ENCODE results near the gene SMPD1.
A peak's percentile ranks its signal among the peaks of the same experiment; 100 is the strongest.

The SMPD1 gene

DNA sequence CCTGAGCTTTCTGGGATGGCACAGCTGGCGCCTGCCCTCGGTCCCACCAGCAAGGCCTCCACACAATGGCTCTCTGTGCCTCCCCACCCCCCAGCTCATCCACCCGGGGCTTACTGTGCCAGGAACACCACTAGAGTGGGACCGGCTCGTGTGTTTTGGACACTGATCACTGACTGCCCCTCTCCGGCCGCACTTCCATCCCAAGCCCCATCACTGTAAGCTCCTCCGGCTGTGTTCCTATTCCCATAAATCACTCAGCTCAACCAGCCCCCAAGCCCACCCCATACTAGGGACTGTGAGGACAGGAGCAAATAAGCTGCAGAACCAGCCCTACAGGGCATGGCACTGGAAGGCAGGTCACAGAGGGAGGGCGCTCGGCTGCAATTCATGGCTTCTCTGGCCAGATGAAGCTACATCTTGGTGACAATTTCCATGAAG lies 21.3 kb downstream of the SMPD1 start:
- H3K4me3 ChIP-seq (ENCODE audit: low read depth, low read length) = no peak overlapping the region
- TF ChIP-seq, protein P1, sequence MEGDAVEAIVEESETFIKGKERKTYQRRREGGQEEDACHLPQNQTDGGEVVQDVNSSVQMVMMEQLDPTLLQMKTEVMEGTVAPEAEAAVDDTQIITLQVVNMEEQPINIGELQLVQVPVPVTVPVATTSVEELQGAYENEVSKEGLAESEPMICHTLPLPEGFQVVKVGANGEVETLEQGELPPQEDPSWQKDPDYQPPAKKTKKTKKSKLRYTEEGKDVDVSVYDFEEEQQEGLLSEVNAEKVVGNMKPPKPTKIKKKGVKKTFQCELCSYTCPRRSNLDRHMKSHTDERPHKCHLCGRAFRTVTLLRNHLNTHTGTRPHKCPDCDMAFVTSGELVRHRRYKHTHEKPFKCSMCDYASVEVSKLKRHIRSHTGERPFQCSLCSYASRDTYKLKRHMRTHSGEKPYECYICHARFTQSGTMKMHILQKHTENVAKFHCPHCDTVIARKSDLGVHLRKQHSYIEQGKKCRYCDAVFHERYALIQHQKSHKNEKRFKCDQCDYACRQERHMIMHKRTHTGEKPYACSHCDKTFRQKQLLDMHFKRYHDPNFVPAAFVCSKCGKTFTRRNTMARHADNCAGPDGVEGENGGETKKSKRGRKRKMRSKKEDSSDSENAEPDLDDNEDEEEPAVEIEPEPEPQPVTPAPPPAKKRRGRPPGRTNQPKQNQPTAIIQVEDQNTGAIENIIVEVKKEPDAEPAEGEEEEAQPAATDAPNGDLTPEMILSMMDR (IDR thresholded peaks at IDR 0.05; ENCODE audit: insufficient read depth, low read length, missing control alignments) = no peak
- ChIA-PET CTCF (interaction anchor here (1.1 to 4.2 kb wide), 4 partner anchors 9 to 32 kb away, joined by 3 to 17 read pairs (median 4); no protein-coding TSS in a partner anchor), POLR2A (no interaction called here)
- DNase-seq (ENCODE audit: low read depth, low spot score) = no peak

DNA sequence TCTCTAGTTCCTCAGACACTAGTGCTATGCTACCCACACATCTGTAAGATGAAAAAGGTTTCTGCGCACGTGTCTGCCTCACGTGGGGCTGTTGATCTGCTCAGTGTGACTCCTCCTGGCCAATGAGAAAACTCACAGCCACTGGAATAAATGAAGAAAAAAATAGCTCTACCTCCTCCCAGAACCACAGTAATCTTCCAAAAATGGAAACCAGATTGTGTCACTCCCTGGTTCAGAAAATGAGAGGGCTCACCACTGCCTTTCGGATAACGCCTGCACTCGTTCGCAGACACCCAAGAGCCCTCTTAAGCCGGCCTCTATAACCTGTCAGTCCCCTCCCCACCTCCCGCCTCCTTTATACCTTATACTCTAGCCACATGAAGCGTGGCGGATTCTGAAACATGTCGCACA lies 23.5 kb downstream of the SMPD1 start:
- ChIA-PET POLR2A (interaction anchor here (1.6 kb wide), 1 partner anchor 11 kb away, joined by 5 read pairs; no protein-coding TSS in a partner anchor), CTCF (interaction anchor here (0.9 to 2.2 kb wide), 4 partner anchors 24 to 51 kb away, joined by 3 to 18 read pairs (median 4); partner anchors contain the start of gene HPX)
- no peak for DNase-seq (ENCODE audit: low read depth, low spot score)
- TF ChIP-seq, protein P1 (IDR thresholded peaks at IDR 0.05; ENCODE audit: insufficient read depth, low read length, missing control alignments) = no peak
- H3K4me3 ChIP-seq (ENCODE audit: low read depth, low read length) = no peak overlapping the region

DNA sequence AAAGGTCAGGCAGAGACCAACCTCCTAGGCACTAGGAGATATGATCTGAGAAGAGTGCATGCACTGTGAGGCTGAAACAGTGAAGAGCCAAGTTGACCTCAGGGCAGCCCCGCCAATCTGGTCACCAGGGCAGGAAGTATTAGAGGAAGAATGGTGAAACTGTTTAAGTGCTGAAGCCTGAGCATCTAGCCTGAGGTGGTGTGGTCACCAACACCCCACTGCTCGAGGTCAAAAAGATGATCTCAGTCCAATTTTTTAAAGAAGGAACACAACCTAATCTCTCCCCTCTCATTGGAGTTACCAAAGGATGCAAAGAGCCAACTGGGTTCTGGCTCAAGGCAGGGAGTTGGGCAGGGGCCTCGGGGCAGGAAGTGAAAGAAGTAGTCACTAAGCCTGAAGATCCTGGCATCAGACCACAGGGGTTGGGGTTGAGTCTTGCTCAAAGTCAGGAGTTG lies 24.6 kb downstream of the SMPD1 start:
- H3K4me3 ChIP-seq (ENCODE audit: low read depth, low read length) = no peak overlapping the region
- ChIA-PET CTCF (interaction anchor here (1.6 to 2.2 kb wide), 2 partner anchors 27 to 36 kb away, joined by 6 to 18 read pairs; partner anchors contain the start of gene HPX), POLR2A (no interaction called here)
- no peak for DNase-seq (ENCODE audit: low read depth, low spot score)
- TF ChIP-seq, protein P1 (IDR thresholded peaks at IDR 0.05; ENCODE audit: insufficient read depth, low read length, missing control alignments) = no peak

DNA sequence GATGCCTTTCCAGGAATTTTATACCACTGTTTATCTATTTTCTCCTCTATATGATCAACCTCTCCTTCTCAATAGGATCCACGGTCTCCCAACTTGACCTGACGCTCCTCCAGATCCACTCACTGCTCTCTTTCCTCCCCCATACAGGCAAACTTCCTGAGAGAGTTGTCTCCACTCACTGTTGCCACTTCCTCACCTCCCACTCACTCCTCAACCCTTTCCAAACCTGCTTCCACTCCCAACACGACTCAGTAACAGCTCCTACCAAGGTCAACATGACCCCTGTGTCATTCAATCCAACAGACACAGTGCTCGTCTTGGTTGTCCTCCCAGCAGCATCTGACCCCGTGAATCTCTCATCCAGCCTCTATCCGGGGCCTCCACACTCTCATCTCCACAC lies 25.5 kb downstream of the SMPD1 start:
- H3K4me3 ChIP-seq (ENCODE audit: low read depth, low read length) = no peak overlapping the region
- ChIA-PET CTCF (interaction anchor here (12.9 kb wide), 1 partner anchor 25 kb away, joined by 154 read pairs; the partner anchor contains the start of gene HPX), POLR2A (no interaction called here)
- DNase-seq (ENCODE audit: low read depth, low spot score) = no peak
- TF ChIP-seq, protein P1 (IDR thresholded peaks at IDR 0.05; ENCODE audit: insufficient read depth, low read length, missing control alignments) = no peak

DNA sequence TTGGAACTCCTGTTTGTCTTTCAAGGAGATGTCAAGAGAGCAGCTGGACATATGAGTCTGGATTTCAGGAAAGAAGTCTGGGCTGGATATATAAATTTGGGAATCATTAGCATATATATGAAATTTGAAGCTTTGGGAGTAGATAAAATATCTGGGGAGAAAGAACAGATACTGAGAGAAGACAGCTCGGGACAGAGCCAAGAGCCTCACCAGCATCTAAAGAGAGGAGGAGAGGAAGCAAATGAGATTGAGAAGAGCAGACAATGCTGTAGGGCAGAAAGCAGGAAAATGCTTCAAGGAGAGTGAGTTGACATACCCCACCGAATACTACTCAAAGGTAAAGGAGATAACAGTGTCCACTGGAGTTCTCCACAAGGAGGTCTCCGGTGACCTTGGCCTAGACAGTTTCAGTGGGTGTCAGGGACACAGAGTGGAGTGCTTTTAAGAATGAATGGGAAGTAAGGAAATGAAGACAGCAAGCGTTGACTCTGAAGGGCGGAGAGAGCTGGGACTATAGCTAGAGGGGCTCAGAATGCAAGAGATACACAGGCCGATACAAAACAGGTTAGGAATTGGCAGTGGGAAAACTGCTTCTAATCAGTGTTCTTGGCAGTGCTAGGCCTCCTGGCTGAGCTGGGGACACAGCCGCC lies 27.8 kb downstream of the SMPD1 start:
- CTCF ChIA-PET = interaction anchor here (0.9 to 12.9 kb wide), 8 partner anchors 10 to 265 kb away, joined by 4 to 154 read pairs (median 6); partner anchors contain the start of genes HPX and MRPL17
- no peak for DNase-seq (ENCODE audit: low read depth, low spot score)
- peak overlapping the region; percentile 80 for H3K4me3 ChIP-seq (ENCODE audit: low read depth, low read length)
- POLR2A ChIA-PET = interaction anchor here (1.0 to 1.6 kb wide), 2 partner anchors 28 to 63 kb away, joined by 4 to 6 read pairs; partner anchors contain the start of genes ARFIP2, SMPD1 and TIMM10B
- TF ChIP-seq, protein P1 (IDR thresholded peaks at IDR 0.05; ENCODE audit: insufficient read depth, low read length, missing control alignments) = no peak

DNA sequence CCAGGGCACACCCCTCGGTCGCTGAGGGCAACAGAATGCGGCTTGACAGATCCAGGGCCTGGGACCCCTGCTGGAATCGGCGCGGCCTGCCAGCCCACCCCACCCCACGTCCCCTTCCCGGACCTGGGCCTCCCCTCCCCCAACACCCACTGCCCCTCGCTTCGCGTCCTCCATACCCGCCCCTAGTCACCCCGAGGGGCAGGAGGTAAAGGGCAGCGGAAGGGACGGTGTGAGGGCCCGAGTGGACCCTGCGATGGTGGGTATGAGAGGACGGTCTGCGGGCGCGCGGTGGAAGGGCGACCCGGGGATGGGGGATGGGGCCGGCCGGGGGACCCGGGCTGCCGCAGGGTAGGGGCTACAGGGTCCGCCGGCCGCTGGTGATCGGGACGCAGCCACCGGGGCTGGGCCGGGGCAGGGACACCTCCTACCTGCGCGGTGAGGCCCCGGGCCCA lies 28.3 kb downstream of the SMPD1 start:
- ChIA-PET POLR2A (interaction anchor here (1.0 to 1.6 kb wide), 4 partner anchors 25 to 99 kb away, joined by 4 to 6 read pairs (median 4); partner anchors contain the start of genes ARFIP2, SMPD1 and TIMM10B), CTCF (interaction anchor here (1.6 to 12.9 kb wide), 5 partner anchors 9 to 265 kb away, joined by 5 to 154 read pairs (median 7); partner anchors contain the start of genes HPX and MRPL17)
- DNase-seq (ENCODE audit: low read depth, low spot score) = no peak
- TF ChIP-seq, protein P1 (IDR thresholded peaks at IDR 0.05; ENCODE audit: insufficient read depth, low read length, missing control alignments) = no peak
- peak overlapping the region; percentile 80 for H3K4me3 ChIP-seq (ENCODE audit: low read depth, low read length)
